GM18505 (cell line): ENCODE results near the gene CKS1B.
A peak's percentile ranks its signal among the peaks of the same experiment; 100 is the strongest.
"Not testable (repeated sequence)": the region's sequence is repeated elsewhere in the genome, so short reads cannot be mapped to it uniquely, and the experiment has no call there.

ENCODE experiments used
- ATAC-seq: cut with Tn5 transposase; IDR thresholded peaks from one replicate; pipeline ENCODE4 v1.9.1; 2021; ENCODE audit not compliant: unreplicated experiment
- POLR2A ChIP-seq: IDR thresholded peaks from 4 replicates; pipeline ENCODE4 v1.6.1; 2011; ENCODE audit warnings: borderline replicate concordance; ENCODE audit not compliant: insufficient read depth, insufficient read length; ENCODE audit errors: extremely low read depth

CKS1B gene

GRCh38 chr1:154978360-154978759 is 3.9 kb downstream of the CKS1B start:
- TF ChIP-seq POLR2A: no peak
- ATAC-seq: no peak

DNA sequence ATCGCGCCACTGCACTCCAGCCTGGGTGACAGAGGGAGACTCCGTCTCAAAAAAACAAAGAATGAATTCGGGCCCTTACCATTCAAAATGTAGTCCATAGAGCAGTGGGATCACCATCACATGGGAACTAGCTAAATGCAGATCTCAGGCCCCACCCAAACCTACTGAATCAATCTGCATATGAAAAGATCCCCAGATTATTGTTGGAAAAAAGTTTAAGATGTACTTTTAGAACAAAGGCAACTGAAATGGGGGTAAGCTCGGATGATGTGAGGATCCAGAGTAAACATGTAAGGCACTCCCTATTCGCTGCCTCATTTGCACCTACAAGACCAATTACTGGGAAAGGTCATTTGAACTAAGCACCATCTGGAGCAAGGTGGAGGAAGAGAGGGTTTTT is 7.9 kb downstream of the CKS1B start:
- no peak for TF ChIP-seq POLR2A
- ATAC-seq: no peak

DNA sequence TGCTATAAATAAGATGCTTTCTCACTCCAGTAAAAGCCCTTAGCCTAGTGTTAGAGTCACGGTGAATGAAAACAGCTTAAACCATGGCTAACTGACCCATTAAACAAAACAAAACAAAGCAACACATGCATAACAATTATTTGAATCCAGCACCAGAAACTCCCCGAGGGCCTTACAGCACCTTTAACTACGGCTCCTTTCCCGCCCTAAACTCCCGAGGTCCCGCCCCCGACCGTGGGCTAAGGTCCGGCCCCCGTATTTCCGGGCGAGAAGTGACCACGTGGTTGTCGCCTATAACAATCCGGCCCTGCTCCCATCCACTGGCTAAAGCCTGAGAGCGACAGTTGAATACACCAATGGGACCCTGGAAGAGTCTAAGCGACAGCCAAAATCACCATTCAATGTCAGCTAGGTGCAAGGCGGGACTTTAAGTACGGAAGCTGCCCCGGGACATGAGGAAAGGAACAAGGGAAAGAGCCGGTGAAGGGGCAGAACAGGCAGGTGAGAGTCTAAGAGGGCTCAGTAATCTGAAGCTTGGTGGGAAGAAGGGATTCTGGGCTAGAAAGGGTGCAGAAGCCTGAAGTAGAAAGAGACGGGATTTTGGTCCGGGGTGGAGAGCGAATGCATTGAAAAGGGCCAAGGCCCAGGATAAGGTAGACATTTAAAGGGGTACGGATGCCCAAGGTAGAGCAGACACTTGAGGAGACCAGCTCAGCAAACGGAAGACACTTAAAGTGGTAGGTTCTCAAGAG is 8.6 kb downstream of the CKS1B start, which contains the start of gene FLAD1:
Gene FLAD1, plus strand, starts transcription at position 448 of the 752 bp plus-strand sequence. CDS start 351 bp downstream, outside the sequence.
- ATAC-seq: peak; percentile 96
- TF ChIP-seq POLR2A: peak; percentile 77

GRCh38 chr1:154983776-154984466 is 9.4 kb downstream of the CKS1B start:
- no peak for ATAC-seq
- no peak for TF ChIP-seq POLR2A

- not testable (repeated sequence) for ATAC-seq
These were observed 12.3 kb downstream of the CKS1B start for GRCh38 chr1:154986736-154987135.

GRCh38 chr1:154987326-154987725 is 12.8 kb downstream of the CKS1B start:
- TF ChIP-seq POLR2A: no peak
- no peak for ATAC-seq

- ATAC-seq: no peak
- no peak for TF ChIP-seq POLR2A
These were observed 13.8 kb downstream of the CKS1B start for GRCh38 chr1:154988058-154988954.

DNA sequence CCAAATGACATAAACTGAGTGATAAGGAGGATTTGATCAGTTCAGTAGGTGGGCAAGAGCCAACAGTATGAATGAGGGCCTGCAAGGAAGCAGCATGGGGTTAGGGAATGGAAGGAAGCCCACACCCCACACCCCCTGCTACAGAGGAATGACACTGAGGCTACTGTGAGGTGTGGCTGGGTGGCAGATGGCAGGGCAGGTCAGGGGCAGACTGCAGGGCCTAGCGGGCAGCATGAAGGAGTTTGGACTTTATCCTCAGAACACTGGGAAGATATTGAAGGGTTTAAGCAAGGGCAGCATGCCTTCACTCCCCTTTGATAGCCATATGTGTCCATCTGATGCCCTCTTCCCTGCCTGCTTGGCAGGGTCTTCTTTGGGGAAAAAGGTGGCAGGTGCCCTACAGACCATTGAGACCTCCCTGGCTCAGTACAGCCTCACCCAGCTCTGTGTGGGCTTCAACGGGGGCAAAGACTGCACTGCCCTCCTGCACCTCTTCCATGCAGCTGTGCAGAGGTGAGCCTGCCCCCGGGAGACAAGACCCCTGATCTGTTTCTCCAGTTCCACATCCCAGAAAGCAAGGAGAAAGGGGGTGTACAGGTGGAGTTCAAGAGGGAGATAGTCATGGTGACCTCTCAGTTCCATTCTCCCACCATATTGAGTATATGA is 14.8 kb downstream of the CKS1B start:
- TF ChIP-seq POLR2A: no peak
- ATAC-seq: no peak

DNA sequence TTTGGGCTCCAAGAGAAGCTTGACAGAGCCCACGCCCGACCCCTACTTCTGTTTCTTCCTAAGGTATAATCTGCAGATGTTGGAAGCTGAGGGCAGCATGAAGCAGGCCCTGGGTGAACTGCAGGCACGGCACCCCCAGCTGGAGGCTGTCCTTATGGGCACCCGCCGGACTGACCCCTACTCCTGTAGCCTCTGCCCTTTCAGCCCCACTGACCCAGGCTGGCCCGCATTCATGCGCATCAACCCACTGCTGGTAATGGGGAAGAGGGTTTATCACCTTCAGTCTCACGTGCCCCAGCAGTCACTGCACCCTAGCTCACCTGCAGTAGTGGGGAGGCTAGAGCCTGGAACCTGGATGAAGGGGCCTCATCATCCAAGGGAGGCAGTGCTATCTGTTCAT is 15.8 kb downstream of the CKS1B start:
- no peak for ATAC-seq
- TF ChIP-seq POLR2A: no peak

DNA sequence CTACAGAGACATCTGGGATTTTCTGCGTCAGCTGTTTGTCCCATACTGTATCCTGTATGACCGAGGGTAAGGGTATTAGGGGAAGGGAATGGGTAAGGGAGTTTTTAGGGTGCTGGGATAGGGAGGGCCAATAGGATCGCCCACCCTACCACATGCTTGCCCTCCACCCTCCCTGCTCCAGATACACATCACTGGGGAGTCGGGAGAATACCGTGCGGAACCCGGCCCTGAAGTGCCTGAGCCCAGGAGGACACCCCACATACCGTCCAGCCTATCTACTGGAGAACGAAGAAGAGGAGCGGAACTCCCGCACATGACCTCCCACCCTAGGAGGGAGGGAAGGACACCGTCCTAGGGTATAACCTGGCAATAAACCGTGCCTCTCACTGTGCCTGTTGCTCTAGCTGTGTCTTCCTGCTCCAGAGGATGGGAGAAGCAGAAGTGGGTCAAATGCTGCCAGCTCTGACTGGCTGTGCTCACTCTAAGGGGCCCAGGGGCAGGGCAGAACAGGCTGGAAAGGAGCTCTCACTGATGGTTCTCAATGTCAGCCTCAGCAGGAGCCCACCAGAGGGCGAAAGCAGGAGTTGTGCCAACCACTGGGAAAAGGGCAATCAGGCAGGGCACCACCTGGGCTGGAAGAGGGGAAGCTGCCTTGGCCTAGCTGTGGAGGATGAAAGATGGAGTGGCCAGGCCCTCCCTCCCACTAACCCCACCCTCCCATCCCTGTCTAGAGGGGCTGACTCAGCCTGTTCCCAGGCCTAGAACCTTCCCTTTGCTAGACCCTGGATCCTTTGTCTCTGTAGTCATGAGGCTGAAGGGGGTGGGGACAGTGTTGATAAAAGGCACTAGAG is 18.5 kb downstream of the CKS1B start:
- no peak for ATAC-seq
- TF ChIP-seq POLR2A: no peak

DNA sequence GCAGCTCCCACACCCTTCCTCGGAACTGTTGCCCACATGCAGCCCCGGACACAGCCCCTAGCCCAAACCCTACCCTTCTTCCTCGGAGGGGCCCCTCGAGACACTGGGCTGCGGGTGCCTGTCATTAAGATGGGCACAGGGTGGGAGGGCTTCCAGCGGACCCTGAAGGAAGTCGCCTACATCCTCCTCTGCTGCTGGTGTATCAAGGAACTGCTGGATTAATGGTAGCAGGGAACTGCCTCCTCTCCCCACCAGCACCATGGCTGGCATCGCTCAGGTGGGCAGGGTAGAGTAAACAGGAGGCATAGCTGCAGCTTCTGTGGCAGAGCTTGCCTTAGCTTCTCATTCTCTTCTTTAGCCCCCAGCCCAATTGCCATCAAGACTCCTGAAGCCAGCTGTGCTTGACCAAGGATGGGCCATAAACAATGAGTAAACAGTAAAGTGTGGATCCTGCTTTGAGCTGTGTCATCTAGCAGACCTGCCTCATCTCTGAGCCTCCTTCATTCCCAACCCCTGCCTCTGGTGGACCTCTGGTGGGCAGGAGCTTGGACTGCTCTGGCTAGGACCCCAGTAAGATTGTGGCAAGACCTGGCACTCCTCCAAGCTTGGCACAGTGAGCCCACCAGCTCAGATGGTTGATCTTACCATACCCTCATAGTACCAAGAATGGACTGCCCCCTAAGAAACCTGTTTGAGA is 19.2 kb downstream of the CKS1B start, which contains the start of gene LENEP:
Gene LENEP, plus strand, starts transcription at position 15 of the 697 bp plus-strand sequence. Its CDS starts 22 bp downstream, at position 37.
- no peak for TF ChIP-seq POLR2A
- ATAC-seq: no peak

- ATAC-seq: no peak
These were observed 19.7 kb downstream of the CKS1B start for GRCh38 chr1:154994269-154994587.

More at GRCh38 chr1:154994269-154994587, 19.7 kb downstream of the CKS1B start:
- TF ChIP-seq POLR2A: no peak
